IMR-90 (cell line): ENCODE measurements around the gene SF3B1. TPM values are rescaled to one million over a fixed set of nuclear protein-coding genes. Genes with fewer than 3 reads are reported as not detected.

Experiments used
- ATAC-seq: fragments of 200-7000 bp; cut with Tn5 transposase; 2 replicates; pipeline ENCODE4 v1.9.1; 2020; ENCODE audit warnings: low read depth, mild to moderate bottlenecking, moderate library complexity
- BruUV-seq: library from RNA; stranded (reverse); fragments of 400-500 nt; replicated peaks from 2 replicates; lab custom pipeline; 2021; lab: Mats Ljungman, UMichigan
- CTCF ChIA-PET: fragments of 300-600 bp; formaldehyde crosslinking; extraction: SDS; loops from one replicate; lab custom pipeline; 2021; ENCODE audit warnings: antibody characterized with exemption; lab: Yijun Ruan, JAX
- POLR2A ChIA-PET: fragments of 300-600 bp; sonication (Branson Sonifier 250); formaldehyde crosslinking; loops from one replicate; lab custom pipeline; 2022; ENCODE audit warnings: antibody characterized with exemption; ENCODE audit not compliant: unreplicated experiment; lab: Charles Lee
- DNase-seq: peaks from one replicate; pipeline ENCODE4 v3.0.0; 2013
- H2AFZ ChIP-seq: replicated peaks from 2 replicates; pipeline ENCODE3; 2013; ENCODE audit warnings: low read length, mild to moderate bottlenecking; ENCODE audit not compliant: poor library complexity
- H2AK5ac ChIP-seq: 2 replicates; pipeline ENCODE4 v1.6.1; 2013; ENCODE audit warnings: low read depth, low read length, inconsistent platforms
- H2AK9ac ChIP-seq: replicated peaks from 2 replicates; pipeline ENCODE3; 2013; ENCODE audit warnings: mild to moderate bottlenecking, low read depth, low read length, moderate library complexity; ENCODE audit not compliant: poor library complexity
- H2BK120ac ChIP-seq: 2 replicates; pipeline ENCODE4 v1.6.1; 2013; ENCODE audit warnings: low read depth, low read length, inconsistent platforms
- H2BK15ac ChIP-seq: 3 replicates; pipeline ENCODE4 v1.6.1; 2013; ENCODE audit warnings: low read depth, low read length, inconsistent platforms
- H2BK20ac ChIP-seq: 2 replicates; pipeline ENCODE4 v1.6.1; 2013; ENCODE audit warnings: low read depth, mild to moderate bottlenecking, inconsistent platforms, low read length, moderate library complexity
- H2BK5ac ChIP-seq: 2 replicates; pipeline ENCODE4 v1.6.1; 2013; ENCODE audit warnings: mild to moderate bottlenecking, low read depth, low read length, inconsistent platforms; ENCODE audit not compliant: poor library complexity, severe bottlenecking
- H3K14ac ChIP-seq: replicated peaks from 2 replicates; pipeline ENCODE4 v1.6.1; 2013; ENCODE audit warnings: low read depth, low read length, inconsistent platforms
- H3K18ac ChIP-seq: 2 replicates; pipeline ENCODE4 v1.6.1; 2013; ENCODE audit warnings: low read depth, low read length, control low read depth
- H3K23ac ChIP-seq: 2 replicates; pipeline ENCODE4 v1.6.1; 2013; ENCODE audit warnings: low read depth, low read length, inconsistent platforms
- H3K27ac ChIP-seq: 2 replicates; pipeline ENCODE4 v1.5.1; 2013; ENCODE audit warnings: mild to moderate bottlenecking, control low read depth, low read length; ENCODE audit not compliant: insufficient read depth
- H3K27me3 ChIP-seq: 2 replicates; pipeline ENCODE4 v1.6.1; 2013; ENCODE audit warnings: low read length; ENCODE audit not compliant: control insufficient read depth, insufficient read depth
- H3K36me3 ChIP-seq: 2 replicates; pipeline ENCODE4 v1.6.1; 2013; ENCODE audit warnings: low read length, mixed read lengths; ENCODE audit not compliant: control insufficient read depth, insufficient read depth
- H3K4ac ChIP-seq: 2 replicates; pipeline ENCODE4 v1.6.1; 2013; ENCODE audit warnings: low read depth, low read length, inconsistent platforms
- H3K4me1 ChIP-seq: 2 replicates; pipeline ENCODE4 v1.6.1; 2013; ENCODE audit warnings: low read length, mixed read lengths; ENCODE audit not compliant: control insufficient read depth, insufficient read depth
- H3K4me2 ChIP-seq: 2 replicates; pipeline ENCODE4 v1.6.1; 2013; ENCODE audit warnings: low read depth, mild to moderate bottlenecking, control low read depth, low read length, moderate library complexity
- H3K4me3 ChIP-seq: 2 replicates; pipeline ENCODE4 v1.5.1; 2013; ENCODE audit warnings: low read depth, mild to moderate bottlenecking, control low read depth, low read length, moderate library complexity; ENCODE audit not compliant: insufficient read depth
- H3K56ac ChIP-seq: 2 replicates; pipeline ENCODE4 v1.6.1; 2013; ENCODE audit warnings: low read length, inconsistent platforms; ENCODE audit not compliant: insufficient read depth; ENCODE audit errors: extremely low read depth
- H3K79me1 ChIP-seq, 2 experiments: 2 replicates each; pipeline ENCODE4 v1.6.1; 2013; ENCODE audit warnings: low read length in 2 of 2, inconsistent platforms in 1 of 2, low read depth in 1 of 2
- H3K9ac ChIP-seq: 2 replicates; pipeline ENCODE4 v1.6.1; 2013; ENCODE audit warnings: low read depth, low read length, control low read depth
- H3K9me1 ChIP-seq: 2 replicates; pipeline ENCODE4 v1.6.1; 2013; ENCODE audit warnings: low read length, inconsistent platforms; ENCODE audit not compliant: insufficient read depth
- H3K9me3 ChIP-seq: 2 replicates; pipeline ENCODE4 v1.6.1; 2013; ENCODE audit warnings: low read length; ENCODE audit not compliant: control insufficient read depth, insufficient read depth
- H4K20me1 ChIP-seq: 2 replicates; pipeline ENCODE4 v1.6.1; 2013; ENCODE audit warnings: low read length, inconsistent platforms; ENCODE audit not compliant: insufficient read depth
- H4K5ac ChIP-seq: 2 replicates; pipeline ENCODE4 v1.6.1; 2013; ENCODE audit warnings: mild to moderate bottlenecking, low read depth, low read length, control low read depth
- H4K8ac ChIP-seq, 2 experiments: 2 replicates each; pipeline ENCODE4 v1.6.1; 2013; ENCODE audit warnings: low read depth in 2 of 2, low read length in 2 of 2, control low read depth in 1 of 2, inconsistent platforms in 1 of 2
- H4K91ac ChIP-seq: 2 replicates; pipeline ENCODE4 v1.6.1; 2013; ENCODE audit warnings: low read depth, low read length, inconsistent platforms; ENCODE audit not compliant: insufficient read depth
- CEBPB ChIP-seq: IDR thresholded peaks from 2 replicates; pipeline ENCODE4 v1.6.1; 2012; ENCODE audit warnings: low read depth, low read length, improper control_type of control experiment
- CHD1 ChIP-seq: IDR thresholded peaks from 2 replicates; pipeline ENCODE4 v1.6.1; 2012; ENCODE audit warnings: low read depth, low read length, improper control_type of control experiment
- MAFK ChIP-seq: IDR thresholded peaks from 2 replicates; pipeline ENCODE4 v1.6.1; 2012; ENCODE audit warnings: low read depth, low read length, improper control_type of control experiment
- MXI1 ChIP-seq: IDR thresholded peaks from 2 replicates; pipeline ENCODE4 v1.6.1; 2012; ENCODE audit warnings: low read depth, mild to moderate bottlenecking, low read length, moderate library complexity, borderline replicate concordance
- NFE2L2 ChIP-seq: fragments of 150-350 bp; IDR thresholded peaks from 2 replicates; pipeline ENCODE4 v1.6.1; 2016; ENCODE audit warnings: low read depth, mild to moderate bottlenecking, low read length
- RCOR1 ChIP-seq: IDR thresholded peaks from 2 replicates; pipeline ENCODE4 v1.6.1; 2012; ENCODE audit warnings: mild to moderate bottlenecking, low read length, improper control_type of control experiment; ENCODE audit not compliant: insufficient replicate concordance
- USF2 ChIP-seq: fragments of 150-350 bp; IDR thresholded peaks from 2 replicates; pipeline ENCODE4 v1.6.1; 2017; ENCODE audit warnings: mild to moderate bottlenecking, antibody characterized with exemption, low read length, low read depth
- WGBS, 2 experiments: methylation state at CpG; one replicate each; pipeline versions ENCODE4 v1.1.5 to v1.1.7; 2013; ENCODE audit warnings: missing lambda C conversion rate in 2 of 2; ENCODE audit not compliant: insufficient read length in 1 of 2; ENCODE audit errors: extremely low coverage in 2 of 2; 5-methylcytosine and 5-hydroxymethylcytosine counted together
- dilution Hi-C: fragments of 300-500 bp; cut with HindIII; formaldehyde crosslinking; loops from one replicate; pipeline ENCODE4 v1.14.3; 2018; ENCODE audit warnings: low sequenced_read_pairs; ENCODE audit not compliant: unreplicated experiment
- in situ Hi-C: fragments of 300-500 bp; cut with MboI; formaldehyde crosslinking; loops from 3 replicates; pipeline ENCODE4 v1.14.3; 2019; ENCODE audit warnings: low sequenced_read_pairs, inconsistent platforms, mixed read lengths
- intact Hi-C: fragments of 100-400 bp; cut with micrococcal nuclease; formaldehyde crosslinking; loops from 2 replicates; pipeline ENCODE4 v1.10.0; 2022
- polyA plus RNA-seq, 3 experiments: library from polyadenylated mRNA; depleted of rRNA; stranded (reverse); fragments of >200 nt; gene quantifications; 2 replicates each; pipeline ENCODE4 v1.2.3, GENCODE V29; 2012; ENCODE audit warnings: low replicate concordance in 1 of 3
- total RNA-seq: library from RNA; depleted of rRNA; stranded (reverse); fragments of >200 nt; gene quantifications from 2 replicates; pipeline ENCODE4 v1.2.3, GENCODE V29; 2012

Gene SF3B1
- total and polyA plus RNA-seq, 2 of the 4 experiments (the other 2 are of a cell fraction), result 326 to 942 TPM

GRCh38 chr2:197388866-197389587 lies 45.8 kb downstream of the SF3B1 start:
- intact Hi-C loops (no loop called here), in situ Hi-C loops (no loop called here), dilution Hi-C loops (no loop called here)
- H2BK120ac ChIP-seq, result no peak overlapping the region
- H3K27ac ChIP-seq, result no peak overlapping the region
- no peak overlapping the region for H3K4me2 ChIP-seq
- H3K79me1 ChIP-seq, result peaks cover 3% of the 10 kb centered on the region in 2 experiments; a peak in 1 of 4 replicates
- H3K4ac ChIP-seq, result no peak overlapping the region
- ATAC-seq (no peak; the same call in 1 of the 2 replicates), DNase-seq (no peak)
- H3K9me3 ChIP-seq, result no peaks in the 10 kb centered on the region
- no peak overlapping the region for H3K9ac ChIP-seq
- TF ChIP-seq RCOR1, result no peak
- no peak for TF ChIP-seq CEBPB
- TF ChIP-seq CHD1, result no peak
- no peak for TF ChIP-seq MAFK
- no peak for TF ChIP-seq NFE2L2
- no peak for TF ChIP-seq USF2
- TF ChIP-seq MXI1, result no peak
- H4K20me1 ChIP-seq, result no peaks in the 10 kb centered on the region; the same call in 1 of the 2 replicates
- BruUV-seq, result no TSS peak
- H4K5ac ChIP-seq, result no peak overlapping the region
- WGBS, 2 experiments, result 90% methylated on average over 2 of the region's 5 CpGs; no CpG with 5 or more reads in 1 of the 2 experiments
- H2AFZ ChIP-seq, result no peak overlapping the region
- no peak overlapping the region for H4K91ac ChIP-seq
- no peak overlapping the region for H3K4me3 ChIP-seq
- POLR2A ChIA-PET, result no interaction called here
- no peaks in the 10 kb centered on the region for H3K9me1 ChIP-seq
- H3K18ac ChIP-seq, result no peak overlapping the region
- H2BK20ac ChIP-seq, result no peak overlapping the region
- H3K14ac ChIP-seq, result no peak overlapping the region
- H2AK9ac ChIP-seq, result no peak overlapping the region
- H3K23ac ChIP-seq, result no peak overlapping the region
- no peak overlapping the region for H2BK5ac ChIP-seq
- no peak overlapping the region for H2BK15ac ChIP-seq
- no peak overlapping the region for H2AK5ac ChIP-seq
- no peaks in the 10 kb centered on the region for H3K4me1 ChIP-seq
- CTCF ChIA-PET, result no interaction called here
- no peak overlapping the region for H4K8ac ChIP-seq
- no peaks in the 10 kb centered on the region for H3K27me3 ChIP-seq
- H3K36me3 ChIP-seq, result peaks cover 9% of the 10 kb centered on the region
- no peak overlapping the region for H3K56ac ChIP-seq
